HG03469 (cell line): ENCODE measurements around the gene ADRA2A.

Source experiments
- ATAC-seq: cut with Tn5 transposase; IDR thresholded peaks from one replicate; pipeline ENCODE4 v1.9.1; 2021; ENCODE audit warnings: mild to moderate bottlenecking, moderate library complexity, moderate number of reproducible peaks; ENCODE audit not compliant: unreplicated experiment

The ADRA2A gene

GRCh38 chr10:111083222-111084095 is 6.6 kb downstream of the ADRA2A start:
- ATAC-seq = no peak

- no peak for ATAC-seq
Observed at GRCh38 chr10:111084366-111085255, 7.8 kb downstream of the ADRA2A start.

- no peak for ATAC-seq
Observed at GRCh38 chr10:111085690-111086353, 9.0 kb downstream of the ADRA2A start.

DNA sequence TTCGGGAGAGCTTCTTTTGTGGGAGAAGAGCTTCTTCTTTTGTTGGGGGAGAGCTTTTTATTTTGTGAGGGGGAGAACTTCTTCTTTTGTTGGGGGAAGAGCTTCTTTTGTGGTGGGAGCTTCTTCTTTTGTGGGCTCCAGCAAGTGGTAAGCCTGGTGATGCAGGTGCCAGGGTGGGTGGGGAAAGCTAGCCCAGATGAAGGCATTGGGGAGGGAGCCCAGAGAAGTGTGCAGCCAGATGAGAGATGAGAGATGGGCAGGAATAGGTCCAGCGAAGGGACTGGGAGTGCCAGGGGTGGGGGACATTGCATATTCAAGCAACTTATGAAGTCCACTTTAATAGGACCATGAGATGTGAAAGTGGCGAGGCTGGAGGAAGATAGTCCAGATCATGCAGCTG is 9.7 kb downstream of the ADRA2A start:
- no peak for ATAC-seq

GRCh38 chr10:111087331-111087756 is 10.5 kb downstream of the ADRA2A start:
- ATAC-seq = no peak

- no peak for ATAC-seq
Observed at GRCh38 chr10:111087968-111088505, 11.2 kb downstream of the ADRA2A start.

DNA sequence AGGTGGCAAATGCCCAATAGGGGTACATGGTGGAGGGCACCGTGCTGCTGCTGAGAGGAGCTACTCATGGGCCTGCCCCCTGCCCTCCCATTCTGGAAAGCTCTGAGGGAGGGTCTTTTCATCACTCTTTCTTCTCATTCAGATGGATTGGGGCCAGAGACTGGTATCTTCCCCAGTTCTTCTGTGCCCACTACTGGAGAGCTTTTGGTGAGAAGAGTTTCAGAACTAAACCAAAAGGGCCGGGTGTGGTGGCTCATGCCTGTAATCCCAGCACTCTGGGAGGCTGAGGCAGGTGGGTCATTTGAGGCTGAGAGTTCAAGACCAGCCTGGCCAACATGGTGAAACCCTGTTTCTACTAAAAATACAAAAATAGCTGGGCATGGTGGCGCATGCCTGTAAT is 12.5 kb downstream of the ADRA2A start:
- ATAC-seq = no peak

DNA sequence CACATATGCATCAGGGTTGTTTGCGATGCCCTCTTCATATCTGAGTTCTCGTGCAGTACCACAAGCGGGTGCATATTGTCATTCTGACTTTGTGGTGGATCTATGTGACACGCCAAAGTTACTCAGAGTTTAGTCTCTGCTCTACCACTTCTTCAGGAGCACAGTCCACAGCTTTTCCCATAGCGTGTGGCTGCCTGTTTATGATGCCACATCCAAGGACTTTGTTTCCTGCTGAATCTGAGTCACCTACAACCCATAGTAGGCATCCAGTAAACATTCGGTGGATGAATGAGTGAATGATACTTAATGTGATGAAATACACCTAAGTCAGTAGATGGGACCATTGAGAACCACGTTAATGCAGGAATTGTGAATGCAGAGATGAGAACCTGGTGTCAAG is 15.0 kb downstream of the ADRA2A start:
- ATAC-seq = no peak

GRCh38 chr10:111093741-111094380 is 17.0 kb downstream of the ADRA2A start:
- ATAC-seq = no peak

DNA sequence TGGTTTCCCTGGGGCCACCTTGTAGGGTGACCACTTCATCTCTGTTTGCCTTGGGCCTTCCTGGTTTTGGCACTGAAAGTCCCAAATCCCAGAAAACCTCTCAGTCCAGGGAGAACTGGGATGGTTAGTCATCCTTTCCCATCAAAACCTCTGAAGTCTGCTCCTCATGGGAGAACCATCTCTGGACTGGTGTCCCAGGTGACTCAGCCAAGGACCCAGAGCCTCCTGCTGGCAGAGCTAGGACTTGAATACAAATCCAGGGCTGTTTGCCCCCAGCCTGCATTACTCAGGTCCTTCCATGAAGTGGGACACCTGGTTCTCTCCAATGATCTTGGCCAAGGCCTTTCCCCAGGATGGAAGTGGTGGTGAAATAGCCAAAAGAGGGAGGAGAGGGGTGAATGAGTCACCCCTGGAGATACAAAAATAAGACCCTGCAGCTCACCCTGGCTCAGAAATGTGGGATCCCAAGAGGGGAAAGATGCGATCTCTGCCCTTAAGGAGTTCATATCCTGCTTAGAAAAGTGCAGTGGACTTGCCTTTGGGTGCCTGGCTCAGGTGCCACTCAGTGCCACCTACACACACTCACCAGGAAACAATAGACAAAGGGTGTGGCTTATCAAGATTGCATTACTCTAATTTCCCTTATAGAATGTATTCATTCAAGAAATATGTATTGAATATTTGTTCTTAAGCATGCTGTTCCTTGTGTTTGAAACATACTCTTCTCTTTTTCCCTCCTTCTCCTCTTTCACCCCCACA is 22.0 kb downstream of the ADRA2A start:
- ATAC-seq = no peak

DNA sequence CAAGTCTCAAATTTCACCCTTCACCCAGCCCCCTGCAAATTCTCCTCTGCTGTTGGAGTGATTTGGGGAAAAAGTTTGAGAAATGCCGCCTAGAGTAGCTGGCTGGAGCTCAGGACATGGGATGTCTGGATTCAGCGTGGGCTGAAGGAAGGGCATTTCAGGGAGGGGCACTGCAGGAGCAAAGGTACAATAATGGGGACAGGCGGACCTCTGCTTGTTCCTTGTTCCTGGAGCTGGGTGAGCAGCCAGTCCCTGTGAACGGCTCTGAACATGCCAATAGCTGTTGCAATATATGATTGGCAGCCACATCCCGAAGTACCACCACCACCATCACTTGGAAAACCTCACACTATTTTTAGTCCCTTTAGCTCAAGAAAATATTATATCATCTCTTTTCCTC is 23.4 kb downstream of the ADRA2A start:
- ATAC-seq = no peak

DNA sequence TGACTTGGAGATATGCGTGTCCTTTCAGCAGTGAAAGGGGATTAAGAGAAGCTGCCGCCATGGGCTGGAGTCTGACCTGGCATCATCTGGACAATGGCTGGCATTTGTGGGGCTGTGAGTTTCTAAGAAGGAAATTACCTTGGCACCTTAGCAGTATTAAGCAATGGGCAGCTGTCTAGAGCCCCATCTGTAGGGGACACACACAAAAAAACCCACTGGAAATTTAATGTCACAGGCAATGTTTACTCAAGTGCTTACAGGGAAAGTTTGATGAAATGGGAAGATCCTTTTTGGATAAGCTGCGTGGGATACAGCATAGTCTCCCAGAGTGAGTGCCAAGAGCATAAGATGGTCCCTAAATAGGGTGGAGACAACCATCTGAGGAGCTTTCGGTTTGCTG is 25.0 kb downstream of the ADRA2A start:
- ATAC-seq = no peak

DNA sequence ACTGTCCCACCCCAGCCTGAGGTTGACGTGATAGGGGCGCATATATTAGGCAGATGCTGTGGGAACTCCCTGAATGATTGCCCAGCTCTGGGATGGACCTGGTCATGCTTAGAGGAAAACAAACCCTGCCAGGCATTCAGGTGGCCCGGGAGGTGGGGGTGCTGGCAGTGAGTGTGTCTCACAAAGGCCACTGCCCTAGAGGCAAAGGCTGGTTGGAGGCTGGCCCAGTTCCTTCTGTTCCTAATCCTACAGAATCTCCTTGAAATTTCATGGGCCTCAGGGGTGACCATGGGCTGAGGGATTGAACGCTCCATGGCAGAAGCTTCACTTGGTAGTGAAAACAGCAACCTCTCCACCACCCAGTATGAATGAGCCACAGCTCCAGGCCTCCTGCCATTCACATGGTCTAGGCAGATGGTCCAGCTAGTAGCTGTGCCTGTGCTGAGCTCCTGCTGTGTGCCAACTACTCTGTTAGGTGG is 25.6 kb downstream of the ADRA2A start:
- ATAC-seq = no peak

GRCh38 chr10:111103196-111103840 is 26.5 kb downstream of the ADRA2A start:
- ATAC-seq = no peak

GRCh38 chr10:111104811-111105210 is 28.0 kb downstream of the ADRA2A start:
- no peak for ATAC-seq

DNA sequence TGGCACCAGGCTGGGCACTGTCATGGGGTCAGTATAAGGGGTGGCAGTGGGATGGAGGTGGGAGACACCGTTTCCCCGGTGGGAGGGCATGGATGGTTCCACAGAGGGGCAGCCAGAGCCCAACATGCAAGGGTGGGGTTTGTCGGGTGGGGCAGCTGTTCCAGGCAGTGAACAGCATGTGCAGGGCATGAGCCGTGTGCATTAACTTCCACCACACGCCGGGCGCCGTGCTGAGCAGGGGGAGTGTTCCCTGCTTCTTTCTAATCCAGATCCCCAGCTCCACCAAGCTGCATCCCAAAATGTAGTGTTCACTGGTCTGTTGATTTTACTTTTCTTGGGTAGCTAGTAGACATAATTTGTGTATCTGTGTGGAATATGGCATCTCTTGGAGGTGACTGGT is 29.3 kb downstream of the ADRA2A start:
- no peak for ATAC-seq

GRCh38 chr10:111107023-111107422 is 30.2 kb downstream of the ADRA2A start:
- no peak for ATAC-seq

GRCh38 chr10:111107846-111108245 is 31.0 kb downstream of the ADRA2A start:
- ATAC-seq = no peak

GRCh38 chr10:111108441-111108840 is 31.6 kb downstream of the ADRA2A start:
- ATAC-seq = no peak
